HG03558 (cell line): Measurements from ENCODE around the gene ELMO2.

ENCODE experiments used
- ATAC-seq: cut with Tn5 transposase; IDR thresholded peaks from one replicate; pipeline ENCODE4 v1.9.1; 2021; ENCODE audit warnings: moderate number of reproducible peaks; ENCODE audit not compliant: unreplicated experiment; ENCODE audit errors: extremely low read depth

The ELMO2 gene

GRCh38 chr20:46406200-46406985, at the start of gene ELMO2:
ELMO2 (minus strand) TSS chr20:46406615; CDS start chr20:46394482, 12,133 bp downstream.
- ATAC-seq, result peak; percentile 51

GRCh38 chr20:46455729-46456128, 49.3 kb upstream of the ELMO2 start:
- ATAC-seq, result no peak

- no peak for ATAC-seq
Measured at GRCh38 chr20:46446851-46447250, 40.4 kb upstream of the ELMO2 start.

GRCh38 chr20:46439837-46440236, 33.4 kb upstream of the ELMO2 start:
- ATAC-seq, result no peak

- ATAC-seq, result no peak
Measured at GRCh38 chr20:46438156-46438750, 31.8 kb upstream of the ELMO2 start.

GRCh38 chr20:46435146-46435545, 28.7 kb upstream of the ELMO2 start:
- no peak for ATAC-seq

- no peak for ATAC-seq
Measured at GRCh38 chr20:46434597-46434996, 28.2 kb upstream of the ELMO2 start.

GRCh38 chr20:46433051-46433450, 26.6 kb upstream of the ELMO2 start:
- no peak for ATAC-seq

GRCh38 chr20:46430921-46431712, 24.7 kb upstream of the ELMO2 start:
- ATAC-seq, result no peak

- no peak for ATAC-seq
Measured at GRCh38 chr20:46427384-46427783, 21.0 kb upstream of the ELMO2 start.

- no peak for ATAC-seq
Measured at GRCh38 chr20:46423882-46424482, 17.6 kb upstream of the ELMO2 start.

GRCh38 chr20:46423342-46423741, 16.9 kb upstream of the ELMO2 start:
- ATAC-seq, result no peak

- ATAC-seq, result no peak
Measured at GRCh38 chr20:46420878-46421277, 14.5 kb upstream of the ELMO2 start.

- no peak for ATAC-seq
Measured at GRCh38 chr20:46419882-46420281, 13.5 kb upstream of the ELMO2 start.

GRCh38 chr20:46416839-46417238, 10.4 kb upstream of the ELMO2 start:
- ATAC-seq, result no peak

GRCh38 chr20:46416421-46416820, 10.0 kb upstream of the ELMO2 start:
- no peak for ATAC-seq

GRCh38 chr20:46415773-46416172, 9.4 kb upstream of the ELMO2 start:
- no peak for ATAC-seq

GRCh38 chr20:46414608-46415007, 8.2 kb upstream of the ELMO2 start:
- no peak for ATAC-seq

- no peak for ATAC-seq
Measured at GRCh38 chr20:46411637-46412036, 5.2 kb upstream of the ELMO2 start.

- ATAC-seq, result no peak
Measured at GRCh38 chr20:46408281-46408731, 1.9 kb upstream of the ELMO2 start.

- ATAC-seq, result no peak
Measured at GRCh38 chr20:46407671-46407996, 1.2 kb upstream of the ELMO2 start.
